Measurements from ENCODE around the gene MADD.
A peak's percentile ranks its signal among the peaks of the same experiment; 100 is the strongest.

MADD gene

GRCh38 chr11:47338396-47339241 lies 68.7 kb downstream of the MADD start:
- no peak for DNase-seq (ENCODE audit: low spot score)

- no peak for DNase-seq (ENCODE audit: low spot score)
These were observed 70.1 kb downstream of the MADD start for GRCh38 chr11:47340010-47340409.

DNA sequence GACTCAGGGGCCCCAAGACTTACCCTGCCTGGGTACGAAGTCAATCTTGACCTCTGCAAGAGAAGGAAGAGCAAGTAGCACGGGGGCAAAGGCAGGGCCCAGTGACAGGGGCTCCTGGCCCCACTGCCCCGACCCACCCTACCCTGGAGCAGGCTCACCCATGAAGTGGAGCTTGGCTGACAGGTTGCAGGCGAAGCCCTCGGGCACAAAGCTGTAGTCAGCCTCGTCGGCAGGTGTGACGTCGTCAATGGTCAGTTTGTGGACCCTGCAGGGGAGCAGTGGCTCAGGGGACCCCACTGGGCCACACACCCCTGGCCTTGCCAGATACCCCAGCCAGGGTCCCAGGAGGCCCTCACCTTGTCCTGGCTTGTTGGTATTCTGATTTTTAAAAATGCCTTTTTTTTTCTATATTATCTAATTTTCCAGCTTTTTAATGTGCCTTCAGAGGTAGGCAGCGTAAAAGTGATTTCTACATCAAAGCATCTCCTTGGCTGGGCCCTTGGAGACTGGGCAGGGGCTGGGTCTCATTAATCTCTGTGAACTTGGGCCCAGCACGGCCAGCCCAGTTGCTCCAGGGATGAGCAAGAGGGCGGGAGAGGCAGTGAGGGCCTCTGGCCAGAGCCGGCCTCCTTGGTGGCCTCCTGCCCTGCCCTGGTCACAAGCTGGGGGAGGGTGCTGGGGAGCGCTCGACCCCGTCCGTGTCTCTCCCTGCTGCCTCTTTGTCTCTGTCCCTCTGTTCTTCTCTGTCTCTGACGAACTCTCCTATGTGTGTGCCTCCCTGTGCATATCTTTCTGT lies 71.2 kb downstream of the MADD start:
- DNase-seq (ENCODE audit: low spot score), result no peak

GRCh38 chr11:47342036-47342803 lies 72.3 kb downstream of the MADD start:
- no peak for DNase-seq (ENCODE audit: low spot score)

- no peak for DNase-seq (ENCODE audit: low spot score)
These were observed 72.9 kb downstream of the MADD start for GRCh38 chr11:47342854-47343253.

DNA sequence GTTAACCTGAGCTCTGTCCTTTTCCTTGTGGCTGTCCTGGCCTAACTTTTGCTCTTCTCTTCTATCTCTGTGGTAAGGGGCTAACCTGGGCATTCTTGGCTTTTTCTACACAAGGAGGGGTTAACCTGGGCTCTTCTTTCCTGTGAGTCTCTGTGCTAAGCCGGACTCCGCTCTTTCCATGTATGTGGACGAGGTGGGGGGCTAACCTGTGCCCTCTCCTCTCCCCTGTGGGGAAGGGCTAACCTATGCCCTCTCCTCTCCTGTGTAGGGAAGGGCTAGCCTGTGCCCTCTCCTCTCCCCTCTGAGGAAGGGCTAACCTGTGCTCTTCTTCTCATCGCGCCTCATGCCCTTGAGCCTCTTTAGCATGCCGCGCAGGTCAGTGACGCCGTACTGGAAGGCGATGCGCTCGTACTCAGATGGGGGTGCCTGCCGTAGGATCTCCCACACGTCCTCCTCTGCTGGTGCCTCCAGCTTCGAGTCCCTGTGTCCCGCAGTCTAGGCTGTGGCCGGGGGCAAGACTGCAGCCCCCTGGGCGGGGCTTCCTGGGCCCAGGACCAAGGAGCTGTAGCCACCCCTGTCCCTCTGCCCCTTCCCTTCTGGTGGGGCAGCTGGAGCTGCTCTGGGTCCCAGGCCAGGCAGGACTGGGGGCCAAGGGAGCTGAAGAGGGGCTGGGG lies 76.1 kb downstream of the MADD start:
- DNase-seq (ENCODE audit: low spot score), result no peak

DNA sequence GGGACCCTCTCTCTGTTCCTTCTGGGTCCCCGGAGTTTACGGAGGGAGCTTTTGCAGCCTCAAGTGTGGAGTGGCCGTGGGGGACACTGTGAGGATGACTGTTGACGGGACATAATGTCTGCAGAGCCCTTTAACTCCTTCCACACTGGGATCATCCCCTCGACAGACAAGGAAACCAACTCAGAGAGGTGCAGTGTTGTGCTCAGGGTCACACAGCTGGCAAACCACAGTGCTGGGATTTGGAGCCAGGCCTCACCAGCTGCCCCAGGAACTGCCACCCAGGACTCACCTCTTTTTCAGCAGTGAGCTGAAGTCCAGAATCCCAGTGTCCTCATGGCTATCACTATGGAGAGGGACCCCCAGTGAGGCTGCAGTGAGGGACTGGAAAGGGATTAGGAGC lies 77.2 kb downstream of the MADD start:
- DNase-seq (ENCODE audit: low spot score), result no peak

GRCh38 chr11:47348131-47348802 lies 78.3 kb downstream of the MADD start:
- no peak for DNase-seq (ENCODE audit: low spot score)

DNA sequence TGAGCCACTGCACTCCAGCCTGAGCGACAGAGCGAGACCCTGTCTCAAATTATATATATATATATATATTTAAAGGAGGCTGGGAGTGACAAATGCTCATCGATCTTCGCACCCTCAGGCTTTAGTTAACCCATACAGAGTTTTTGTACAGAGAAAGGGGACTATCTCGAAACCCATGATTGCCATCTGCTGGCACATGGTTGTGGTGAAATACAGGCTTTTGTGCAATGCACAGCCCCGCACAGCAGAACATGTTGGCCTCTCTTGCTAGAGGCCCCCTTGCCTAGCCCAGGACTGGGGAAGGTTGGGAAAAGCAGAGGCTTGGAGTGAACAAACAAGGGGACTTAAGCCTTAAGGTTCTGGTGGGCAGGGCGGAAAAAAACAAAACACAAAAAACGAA lies 78.9 kb downstream of the MADD start:
- DNase-seq (ENCODE audit: low spot score), result no peak

GRCh38 chr11:47349521-47350095 lies 79.7 kb downstream of the MADD start:
- DNase-seq (ENCODE audit: low spot score), result no peak

GRCh38 chr11:47350315-47350714 lies 80.4 kb downstream of the MADD start:
- DNase-seq (ENCODE audit: low spot score), result no peak

- DNase-seq (ENCODE audit: low spot score), result no peak
These were observed 81.5 kb downstream of the MADD start for GRCh38 chr11:47351156-47352126.

GRCh38 chr11:47352556-47352955 lies 82.6 kb downstream of the MADD start, which contains the start of gene MYBPC3:
Gene MYBPC3, minus strand, starts transcription at chr11:47352702. Its CDS starts 55 bp downstream, at chr11:47352647.
- no peak for DNase-seq (ENCODE audit: low spot score)

GRCh38 chr11:47353978-47354774 lies 84.2 kb downstream of the MADD start:
- DNase-seq (ENCODE audit: low spot score), result no peak

DNA sequence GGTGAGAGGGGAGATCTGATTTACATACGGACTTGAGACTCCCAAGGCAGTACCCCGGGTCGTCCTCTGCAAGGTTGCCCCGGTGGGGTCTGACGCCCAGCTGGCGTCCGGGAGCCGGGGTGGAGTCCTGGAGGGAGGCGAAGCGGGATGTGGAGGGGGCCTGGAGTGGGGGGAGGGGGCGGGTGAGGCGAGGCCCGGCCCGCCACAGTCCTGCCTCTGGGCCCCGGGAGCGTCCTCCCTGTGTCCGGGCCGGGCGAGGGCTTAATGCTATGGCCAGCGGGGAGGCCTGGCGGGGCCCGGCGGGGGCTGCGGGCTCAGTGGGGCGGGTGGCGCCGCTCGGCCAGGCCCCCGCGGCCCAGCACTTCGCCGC lies 85.0 kb downstream of the MADD start:
- no peak for DNase-seq (ENCODE audit: low spot score)

- peak; percentile 88 for DNase-seq (ENCODE audit: low spot score)
These were observed 85.6 kb downstream of the MADD start for GRCh38 chr11:47355283-47356128.

GRCh38 chr11:47356129-47356997 lies 86.4 kb downstream of the MADD start:
- DNase-seq (ENCODE audit: low spot score), result no peak

All from pons (tissue), 1 donor.